ENCODE results near the gene OMG. TPM values are rescaled to one million over a fixed set of nuclear protein-coding genes. Genes with fewer than 3 reads are reported as not detected.
"Not testable (repeated sequence)": the region's sequence is repeated elsewhere in the genome, so short reads cannot be mapped to it uniquely, and the experiment has no call there.

OMG gene
- total RNA-seq, 1 experiment from 2014 or later: 0.16 TPM

- CTCF ChIA-PET: interaction anchor here (0.5 kb wide), 1 partner anchor 89 kb away, joined by 3 read pairs; no protein-coding TSS in a partner anchor
These were observed 21.3 kb upstream of the OMG start for GRCh38 chr17:31318298-31318801.

GRCh38 chr17:31314782-31315100, 17.7 kb upstream of the OMG start:
- no peak overlapping the region for H3K4me3 Mint-ChIP-seq (ENCODE audit: unreplicated experiment)
- H3K9me3 Mint-ChIP-seq (ENCODE audit: unreplicated experiment): no peaks in the 10 kb centered on the region

More at GRCh38 chr17:31318298-31318801, 21.3 kb upstream of the OMG start:
- H3K4me3 Mint-ChIP-seq (ENCODE audit: unreplicated experiment): peak overlapping the region; percentile 65
- intact Hi-C loops (cut with micrococcal nuclease): loop anchor here (2.0 kb wide), 1 partner anchor 50 kb away; no protein-coding TSS in a partner anchor
- POLR2A ChIA-PET: interaction anchor here (0.7 to 5.5 kb wide), 17 partner anchors 8 to 348 kb away, joined by 3 to 45 read pairs (median 4); partner anchors contain the start of gene RNF135
- H3K27ac Mint-ChIP-seq (ENCODE audit: low read depth, unreplicated experiment): peak overlapping the region; percentile 90
- no peaks in the 10 kb centered on the region for H3K27me3 Mint-ChIP-seq (ENCODE audit: insufficient read depth, unreplicated experiment)
- no peak for TF ChIP-seq CTCF (IDR thresholded peaks at IDR 0.05; ENCODE audit: unreplicated experiment)
- DNase-seq (ENCODE audit: unreplicated experiment): peak; percentile 92
- peaks cover 8% of the 10 kb centered on the region for H3K36me3 Mint-ChIP-seq (ENCODE audit: insufficient read depth, unreplicated experiment)
- no peaks in the 10 kb centered on the region for H3K9me3 Mint-ChIP-seq (ENCODE audit: unreplicated experiment)
- no TSS peak for BruUV-seq (replicated peaks)
- peaks cover 27% of the 10 kb centered on the region for H3K4me1 Mint-ChIP-seq (ENCODE audit: insufficient read depth, unreplicated experiment)

GRCh38 chr17:31313982-31314781, 17.1 kb upstream of the OMG start, which contains the start of gene EVI2B:
EVI2B (minus strand) TSS chr17:31314054; CDS start chr17:31305609, 8,445 bp downstream.
- DNase-seq (ENCODE audit: unreplicated experiment): peak; percentile 83
- Mint-ChIP-seq H3K4me1 (ENCODE audit: insufficient read depth, unreplicated experiment) (peaks cover 29% of the 10 kb centered on the region), H3K27ac (ENCODE audit: low read depth, unreplicated experiment) (peak within 1 kb of the TSS; percentile 88), H3K36me3 (ENCODE audit: insufficient read depth, unreplicated experiment) (peaks cover 6% of the 10 kb centered on the region), H3K27me3 (ENCODE audit: insufficient read depth, unreplicated experiment) (no peaks in the 10 kb centered on the region), H3K9me3 (ENCODE audit: unreplicated experiment) (no peaks in the 10 kb centered on the region), H3K4me3 (ENCODE audit: unreplicated experiment) (peak within 1 kb of the TSS; percentile 61)
- intact Hi-C loops (cut with micrococcal nuclease): no loop called here
- TF ChIP-seq CTCF (IDR thresholded peaks at IDR 0.05; ENCODE audit: unreplicated experiment): no peak
- POLR2A ChIA-PET: interaction anchor here (0.6 to 2.0 kb wide), 12 partner anchors 9 to 492 kb away, joined by 3 to 8 read pairs (median 3); no protein-coding TSS in a partner anchor
- no TSS peak for BruUV-seq (replicated peaks)
- CTCF ChIA-PET: no interaction called here

More at GRCh38 chr17:31314782-31315100, 17.7 kb upstream of the OMG start:
- no TSS peak for BruUV-seq (replicated peaks)
- TF ChIP-seq CTCF (IDR thresholded peaks at IDR 0.05; ENCODE audit: unreplicated experiment): no peak
- H3K27me3 Mint-ChIP-seq (ENCODE audit: insufficient read depth, unreplicated experiment): no peaks in the 10 kb centered on the region
- POLR2A ChIA-PET: interaction anchor here (0.8 to 2.0 kb wide), 4 partner anchors 9 to 344 kb away, joined by 3 to 8 read pairs (median 4); no protein-coding TSS in a partner anchor
- CTCF ChIA-PET: no interaction called here
- H3K36me3 Mint-ChIP-seq (ENCODE audit: insufficient read depth, unreplicated experiment): peaks cover 6% of the 10 kb centered on the region
- DNase-seq (ENCODE audit: unreplicated experiment): no peak
- peaks cover 28% of the 10 kb centered on the region for H3K4me1 Mint-ChIP-seq (ENCODE audit: insufficient read depth, unreplicated experiment)
- no peak overlapping the region for H3K27ac Mint-ChIP-seq (ENCODE audit: low read depth, unreplicated experiment)
- intact Hi-C loops (cut with micrococcal nuclease): no loop called here

GRCh38 chr17:31312223-31312622, 15.2 kb upstream of the OMG start:
- POLR2A ChIA-PET: interaction anchor here (0.6 to 1.4 kb wide), 6 partner anchors 9 to 45 kb away, joined by 3 to 5 read pairs (median 3); no protein-coding TSS in a partner anchor
- H3K4me3 Mint-ChIP-seq (ENCODE audit: unreplicated experiment); CTCF ChIA-PET; H3K27me3 Mint-ChIP-seq (ENCODE audit: insufficient read depth, unreplicated experiment); DNase-seq (ENCODE audit: unreplicated experiment); BruUV-seq (replicated peaks); H3K27ac Mint-ChIP-seq (ENCODE audit: low read depth, unreplicated experiment); H3K9me3 Mint-ChIP-seq (ENCODE audit: unreplicated experiment); intact Hi-C loops (cut with micrococcal nuclease): not testable (repeated sequence)
- peaks cover 25% of the 10 kb centered on the region for H3K4me1 Mint-ChIP-seq (ENCODE audit: insufficient read depth, unreplicated experiment)
- H3K36me3 Mint-ChIP-seq (ENCODE audit: insufficient read depth, unreplicated experiment): peaks cover 13% of the 10 kb centered on the region
